GM18867 (cell line): ENCODE results near the gene MRPL44.
"Not testable (repeated sequence)": the region's sequence is repeated elsewhere in the genome, so short reads cannot be mapped to it uniquely, and the experiment has no call there.

Experiments used
- ATAC-seq: cut with Tn5 transposase; IDR thresholded peaks from one replicate; pipeline ENCODE4 v1.9.1; 2021; ENCODE audit warnings: mild to moderate bottlenecking, moderate library complexity; ENCODE audit not compliant: unreplicated experiment

Gene MRPL44

DNA sequence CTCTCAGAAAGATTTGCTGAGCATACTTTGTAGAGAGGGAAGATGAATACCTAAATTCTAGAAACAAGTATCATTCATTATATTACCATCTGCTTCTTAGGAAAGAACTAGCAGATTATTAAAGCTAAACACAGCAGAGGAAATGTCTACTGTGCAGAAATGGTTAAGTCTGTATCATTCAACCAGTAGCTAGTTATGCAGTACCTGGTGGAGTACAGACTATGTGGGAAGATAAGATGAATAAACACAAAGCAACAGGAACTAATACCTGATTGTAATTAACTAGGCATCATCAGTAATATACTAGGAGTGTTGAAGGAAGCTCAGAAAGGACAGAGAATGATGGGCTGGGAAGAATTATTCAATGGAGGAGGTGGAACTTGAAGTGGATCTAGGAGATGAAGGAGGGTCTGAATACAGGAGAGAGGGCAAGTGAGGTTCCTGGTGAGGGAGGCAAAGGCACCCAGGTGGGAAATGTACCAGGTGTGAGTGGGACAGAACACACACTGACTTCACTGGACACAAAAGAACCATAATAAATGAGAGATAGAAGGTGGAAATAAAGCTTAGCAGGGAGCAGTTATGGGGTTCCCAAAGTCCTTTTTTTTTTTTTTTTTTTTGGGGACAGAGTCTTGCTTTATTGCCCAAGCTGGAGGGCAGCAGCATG, 21.7 kb upstream of the MRPL44 start:
- ATAC-seq = no peak

DNA sequence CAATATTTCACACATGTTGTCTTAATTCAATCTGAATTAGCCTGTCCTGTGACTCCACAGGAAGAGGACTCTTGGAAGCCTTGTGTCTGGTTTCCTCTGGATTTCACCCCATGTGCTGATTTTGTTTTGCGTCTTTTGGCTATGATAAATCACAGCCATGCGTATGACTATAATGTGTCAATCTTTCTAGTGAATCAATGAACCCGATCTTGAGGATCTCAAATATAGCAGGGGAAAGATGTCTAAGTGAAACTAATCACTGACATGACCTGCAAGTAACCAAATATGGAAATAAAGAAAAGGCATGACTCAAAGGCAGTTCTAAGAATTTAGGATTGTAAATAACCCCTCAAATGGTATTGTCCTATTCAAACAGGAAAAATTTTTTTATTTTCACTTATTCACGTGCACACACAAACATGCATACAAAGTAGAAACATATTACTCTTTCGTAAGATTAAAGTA, 20.4 kb upstream of the MRPL44 start:
- no peak for ATAC-seq

DNA sequence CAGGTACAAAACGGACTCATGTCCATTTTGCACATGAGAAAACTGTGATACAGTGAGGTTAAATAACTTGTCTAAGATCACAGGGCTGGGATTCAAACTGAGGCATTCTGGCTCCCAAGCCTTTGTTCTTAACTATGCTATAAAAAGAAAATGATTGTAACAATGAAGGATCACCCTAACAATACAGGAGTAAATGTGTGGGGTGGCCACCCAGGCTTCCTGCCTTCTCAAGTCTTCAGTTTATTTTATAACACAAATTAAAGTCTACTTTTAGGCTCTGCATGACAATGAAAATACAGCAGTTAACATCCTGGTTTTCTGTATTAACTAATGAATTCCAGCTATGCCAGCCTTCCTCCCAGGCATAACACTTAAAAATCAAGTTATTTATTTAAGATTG, 19.7 kb upstream of the MRPL44 start:
- no peak for ATAC-seq

DNA sequence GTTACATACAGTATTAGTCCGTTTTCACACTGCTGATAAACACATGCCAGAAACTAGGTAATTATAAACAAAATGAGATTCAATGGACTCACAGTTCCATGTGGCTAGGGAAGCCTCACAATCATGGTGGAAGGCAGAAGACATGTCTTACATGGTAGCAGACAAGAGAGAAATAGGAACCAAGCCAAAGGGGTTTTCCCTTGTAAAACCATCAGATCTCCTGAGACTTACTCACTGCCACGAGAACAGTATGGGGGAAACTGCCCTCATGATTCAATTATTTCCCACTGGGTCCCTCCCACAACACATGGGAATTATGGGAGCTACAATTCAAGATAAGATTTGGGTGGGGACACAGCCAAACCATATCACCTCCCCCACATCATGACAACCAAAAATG, 17.8 kb upstream of the MRPL44 start:
- not testable (repeated sequence) for ATAC-seq

DNA sequence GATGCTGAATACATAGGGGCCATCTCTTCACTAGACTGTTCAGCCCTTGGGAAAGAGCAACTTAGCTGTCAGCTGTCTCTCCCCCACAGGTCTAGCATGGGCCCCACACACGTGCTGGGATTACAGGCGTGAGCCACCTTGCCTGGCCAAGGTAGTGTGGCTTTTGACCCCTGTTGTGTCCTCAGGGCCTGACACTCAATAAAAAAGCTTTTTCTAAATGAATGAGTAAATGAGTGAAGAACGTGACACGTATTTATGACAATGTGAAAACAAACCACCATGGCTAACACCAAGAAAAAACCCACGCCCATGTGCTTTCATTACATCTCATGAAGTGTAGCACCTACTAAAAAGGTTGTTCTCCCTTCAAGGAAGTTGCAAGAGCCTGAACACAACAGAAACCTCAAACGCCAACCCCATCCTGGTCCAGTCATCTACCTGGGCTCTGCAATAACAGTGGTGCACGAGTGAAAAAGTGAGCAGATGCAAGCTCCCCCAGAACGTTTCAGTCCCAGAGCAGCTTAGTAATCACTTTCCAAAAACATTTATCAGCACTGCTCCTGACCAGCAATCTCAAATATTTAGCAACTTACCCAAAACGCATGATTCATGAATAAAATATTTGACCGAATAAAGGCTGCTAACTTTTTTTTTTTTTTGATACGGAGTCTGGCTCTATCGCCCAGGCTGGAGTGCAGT, 15.5 kb upstream of the MRPL44 start:
- peak; percentile 59 for ATAC-seq

DNA sequence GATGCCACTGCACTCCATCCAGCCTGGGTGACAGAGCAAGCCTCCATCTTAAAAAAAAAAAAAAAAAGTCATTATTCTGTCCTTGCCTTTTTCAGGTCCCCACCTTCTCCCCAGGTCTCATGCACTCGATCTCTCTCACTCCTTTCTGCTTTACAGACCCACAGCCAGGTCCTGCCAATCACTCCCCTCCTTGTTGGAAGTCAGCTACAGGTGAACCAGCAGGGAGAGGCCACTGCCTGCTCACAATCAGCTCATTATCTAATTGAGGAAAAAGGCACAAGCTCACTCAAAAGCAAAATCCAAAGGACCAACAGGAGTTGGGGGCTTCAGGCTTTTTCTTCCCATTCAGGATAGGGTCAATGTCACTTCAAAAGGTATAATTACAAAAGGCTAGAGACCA, 14.1 kb upstream of the MRPL44 start:
- no peak for ATAC-seq

DNA sequence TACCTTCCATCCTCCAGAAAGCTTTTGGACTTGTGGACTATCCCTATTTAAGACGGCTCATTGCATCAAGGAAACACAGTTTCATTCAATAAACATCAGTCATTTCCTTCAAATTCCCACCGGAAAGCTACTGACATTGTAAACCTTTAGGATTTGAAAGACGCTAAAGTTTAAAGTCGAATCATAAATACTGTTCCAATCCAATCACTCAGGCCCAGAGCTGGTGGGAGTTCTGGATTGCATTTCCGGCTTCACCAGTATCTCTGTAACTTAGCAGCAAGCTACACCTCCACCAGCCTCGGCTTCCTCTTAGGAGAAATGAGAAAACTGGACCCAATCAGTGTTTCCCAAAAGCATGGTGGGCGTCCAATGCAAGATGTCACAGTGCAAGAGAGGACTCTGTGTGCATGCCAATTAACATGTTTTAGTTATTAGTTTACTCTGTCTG, 13.7 kb upstream of the MRPL44 start:
- ATAC-seq = no peak

DNA sequence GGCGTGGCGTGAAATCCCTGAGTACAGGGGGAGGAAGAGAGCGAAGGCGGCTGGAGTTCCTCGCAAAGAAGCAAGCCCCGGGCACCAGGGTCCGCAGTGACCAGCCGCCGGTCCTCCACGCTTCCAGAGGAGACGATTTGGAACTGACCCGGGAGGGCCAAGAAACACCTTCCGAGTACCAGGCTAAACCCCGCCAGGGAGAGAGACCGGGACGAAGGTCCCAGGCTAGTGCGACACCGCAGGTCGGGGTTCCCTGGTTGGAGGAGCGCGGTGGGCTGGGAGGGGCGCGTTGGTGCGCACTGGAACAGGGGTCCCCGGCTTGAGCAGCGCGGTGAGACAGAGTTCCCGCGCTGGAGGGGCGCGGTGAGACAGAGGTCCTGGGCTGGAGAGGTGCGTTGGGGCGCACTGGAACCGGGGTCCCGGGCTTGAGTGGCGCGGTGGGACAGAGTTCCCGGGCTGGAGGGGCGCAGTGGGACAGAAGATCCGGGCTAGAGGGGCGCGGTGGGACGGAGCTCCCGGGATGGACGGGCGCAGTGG, 13.0 kb upstream of the MRPL44 start:
- ATAC-seq = no peak

DNA sequence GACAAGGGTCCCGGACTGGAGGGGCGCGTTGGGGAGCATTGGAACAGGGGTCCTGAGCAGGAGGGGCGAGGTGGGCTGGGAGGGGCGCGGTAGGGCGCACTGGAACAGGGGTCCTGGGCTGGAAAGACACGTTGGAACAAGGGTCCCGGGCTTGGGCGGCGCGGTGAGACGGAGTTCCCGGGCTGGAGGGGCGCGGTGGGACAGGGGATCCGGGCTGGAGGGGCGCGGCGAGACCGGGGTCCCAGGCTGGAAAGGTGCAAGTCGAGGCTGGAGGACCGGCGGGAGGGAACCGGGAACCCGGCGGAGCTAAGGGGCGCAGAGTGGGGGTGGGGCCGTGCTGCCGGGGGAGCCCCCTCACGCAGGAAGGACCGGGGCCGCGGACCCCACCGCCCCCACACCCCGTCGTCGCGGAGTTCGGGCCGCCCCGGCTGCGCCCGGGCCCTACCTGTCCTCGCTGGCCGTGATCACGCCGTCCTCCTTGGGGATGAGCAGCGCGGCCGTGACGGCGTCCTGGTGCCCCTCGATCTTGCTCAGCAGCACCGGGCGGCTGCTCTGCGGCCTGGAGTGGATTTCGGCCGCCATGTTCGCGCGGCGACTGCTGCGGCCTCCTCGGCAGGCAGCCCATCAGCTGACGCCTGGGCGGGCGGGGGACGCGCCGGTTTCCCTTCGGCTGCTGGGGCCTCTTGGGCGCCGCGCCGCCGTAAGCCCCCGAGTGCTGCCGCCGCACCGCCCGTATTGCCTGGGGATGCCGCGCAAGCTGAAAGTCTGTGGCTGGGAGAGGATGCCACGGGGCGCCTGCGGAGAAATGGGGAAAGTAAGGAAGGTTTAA, 12.3 kb upstream of the MRPL44 start, which contains the start of gene WDFY1:
Gene WDFY1, minus strand, starts transcription at position 633 of the 829 bp plus-strand sequence. Its CDS starts 51 bp downstream, at position 582.
- peak; percentile 78 for ATAC-seq

DNA sequence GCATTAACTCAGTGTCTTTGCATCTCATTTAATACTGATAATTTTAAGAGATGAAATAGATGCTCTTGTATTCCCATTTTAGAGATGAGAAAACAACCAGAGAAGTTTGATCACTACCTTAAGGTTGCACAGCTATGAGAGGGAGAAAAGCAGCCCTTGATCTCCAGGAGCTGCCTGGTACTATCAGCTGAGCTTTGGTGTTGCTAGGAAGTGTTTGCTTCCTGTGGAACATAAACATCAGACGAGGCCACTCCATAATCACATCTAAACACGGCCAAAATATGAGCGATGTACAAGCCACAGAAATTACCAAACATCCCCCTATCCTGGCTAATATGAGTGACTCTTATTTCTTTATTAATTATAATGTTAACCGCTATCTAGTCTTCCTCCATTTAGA, 11.5 kb upstream of the MRPL44 start:
- ATAC-seq = no peak

DNA sequence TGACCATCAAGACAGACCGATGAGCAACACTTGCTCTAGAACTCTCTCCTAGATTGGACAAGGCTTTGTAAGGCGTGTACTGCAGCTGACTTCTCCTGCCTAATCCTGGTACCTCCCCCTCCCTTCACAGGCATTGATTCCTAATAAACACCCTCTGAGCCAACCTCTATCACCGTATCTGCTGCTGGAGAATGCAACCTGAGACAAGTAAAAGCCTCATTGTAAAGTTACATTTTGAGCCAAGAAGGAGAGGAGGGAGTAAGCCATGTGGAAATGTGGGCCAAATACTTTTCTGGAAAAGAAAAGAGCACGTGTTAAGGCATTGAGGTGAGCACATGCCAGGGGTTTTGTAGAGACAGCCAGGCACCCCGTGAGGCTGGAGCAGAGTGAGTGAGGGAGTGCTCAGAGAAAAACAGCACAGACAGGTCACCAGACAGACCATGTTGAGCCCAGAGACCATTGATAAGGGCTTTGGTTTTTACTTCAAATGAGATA, 9.5 kb upstream of the MRPL44 start:
- no peak for ATAC-seq

DNA sequence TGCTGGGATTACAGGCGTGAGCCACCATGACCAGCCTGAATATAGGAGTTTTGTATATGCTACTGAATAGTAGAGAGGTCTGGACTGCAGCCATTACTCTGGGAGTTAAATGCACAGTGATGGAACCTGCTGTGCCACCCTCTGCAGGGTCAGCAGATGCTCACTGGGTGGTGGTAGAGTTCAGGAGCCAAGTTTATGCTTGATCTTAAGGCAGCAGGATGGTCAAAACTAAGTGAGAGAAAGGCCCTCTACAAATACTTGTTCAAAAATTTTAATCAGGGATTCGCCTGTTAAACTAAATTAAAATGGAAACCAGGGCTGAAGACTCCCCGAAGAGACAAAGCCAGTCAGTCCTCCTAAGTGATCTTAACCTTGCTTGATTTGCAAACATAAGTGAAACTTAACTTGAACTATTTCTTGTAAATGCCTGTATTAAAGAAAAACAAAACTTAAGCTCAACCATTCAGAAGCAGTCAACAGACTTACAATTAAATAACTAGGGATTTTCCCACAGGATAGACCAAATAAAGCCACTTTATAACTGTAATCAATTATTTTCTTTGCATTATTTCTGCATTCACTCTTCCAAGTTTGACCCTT, 7.9 kb upstream of the MRPL44 start:
- no peak for ATAC-seq

DNA sequence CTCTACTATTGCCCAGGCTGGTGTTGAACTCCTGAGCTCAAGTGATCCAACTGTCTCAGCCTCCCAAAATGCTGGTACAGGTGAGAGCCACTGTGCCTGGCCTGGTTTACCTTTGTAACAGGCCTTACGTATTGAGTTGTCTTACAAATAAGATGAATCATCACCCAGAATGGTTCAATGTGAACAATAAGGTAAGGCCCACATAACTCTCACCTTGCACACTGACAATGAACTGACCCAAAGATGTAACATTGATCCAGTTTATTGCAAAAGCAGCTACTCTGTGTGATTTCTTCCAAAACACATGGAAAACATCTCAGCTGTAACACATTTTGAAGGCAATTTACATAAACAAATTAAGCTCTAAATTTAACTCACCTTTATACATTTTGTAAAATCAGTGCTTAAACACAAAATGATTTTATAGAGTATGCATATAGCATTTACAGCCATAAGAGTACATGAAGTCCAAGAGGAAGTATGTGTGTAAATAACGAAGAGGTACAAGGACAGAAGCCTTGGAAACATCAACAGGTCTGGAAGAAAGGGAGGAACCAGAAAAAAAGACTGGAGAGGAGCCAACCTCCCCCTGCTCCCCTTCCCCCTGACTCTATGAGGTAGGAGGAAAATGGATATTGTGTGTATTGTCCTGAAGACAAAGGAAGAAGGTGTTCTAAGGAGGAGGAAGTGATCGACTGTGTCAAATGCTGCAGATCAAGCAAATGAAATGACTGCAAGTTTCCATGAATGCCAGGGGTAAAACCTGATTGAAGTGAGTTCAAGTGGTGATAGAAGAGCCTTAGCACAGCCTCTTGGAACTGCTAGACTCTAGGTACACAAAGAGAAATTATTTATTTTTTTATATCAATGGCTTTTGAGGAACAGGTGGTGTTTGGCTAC, 6.6 kb upstream of the MRPL44 start:
- no peak for ATAC-seq

DNA sequence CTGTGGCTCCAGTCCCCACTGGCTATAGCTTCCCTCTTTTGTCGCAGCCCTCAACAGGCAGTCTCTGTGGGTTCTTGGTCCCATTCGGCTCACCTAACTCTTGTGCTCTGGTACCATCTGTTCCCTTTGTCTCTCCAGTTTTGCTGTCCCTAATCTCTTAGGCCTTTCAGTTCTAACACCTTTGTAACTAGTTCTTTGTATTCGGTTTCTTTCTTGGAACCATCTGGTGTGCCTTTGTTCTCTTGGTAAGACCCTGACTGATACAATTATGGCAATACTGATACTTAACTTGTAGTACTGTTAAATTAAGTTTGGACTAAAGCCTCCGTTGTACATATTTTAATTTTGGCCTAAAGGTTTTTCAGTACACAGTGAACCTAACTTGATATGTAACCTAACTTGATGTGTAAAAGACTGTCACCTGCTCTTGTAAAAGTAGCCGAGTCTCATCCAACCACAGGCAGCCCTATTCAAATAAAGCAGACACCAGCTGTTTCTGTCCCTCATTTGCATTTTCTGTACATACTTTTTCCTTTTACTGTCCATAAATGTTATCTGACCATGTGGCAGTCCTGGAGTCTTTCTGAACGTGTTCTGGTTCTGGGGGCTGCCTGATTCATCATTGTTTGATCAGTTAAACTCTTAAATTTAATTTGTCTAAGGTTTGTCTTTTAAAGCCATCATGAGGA, 4.8 kb upstream of the MRPL44 start:
- peak; percentile 59 for ATAC-seq

DNA sequence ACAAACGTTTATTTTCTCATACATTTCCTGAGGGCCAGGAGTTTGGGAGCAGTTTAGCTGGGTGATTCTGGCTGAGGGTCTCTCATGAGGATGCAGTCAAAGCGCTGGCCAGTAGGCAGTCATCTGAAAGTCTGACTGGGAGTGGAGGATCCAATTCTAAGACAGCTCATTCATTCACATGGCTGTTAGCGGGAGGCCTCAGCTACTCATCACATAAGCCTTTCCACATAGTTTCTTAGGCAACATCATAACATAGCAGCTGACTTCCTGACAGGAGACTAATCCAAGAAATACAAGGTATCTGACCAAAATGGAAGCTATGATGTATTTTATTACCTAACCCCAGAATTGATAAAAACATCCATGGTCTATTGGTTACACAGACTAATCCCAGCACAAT, 2.9 kb upstream of the MRPL44 start:
- no peak for ATAC-seq

DNA sequence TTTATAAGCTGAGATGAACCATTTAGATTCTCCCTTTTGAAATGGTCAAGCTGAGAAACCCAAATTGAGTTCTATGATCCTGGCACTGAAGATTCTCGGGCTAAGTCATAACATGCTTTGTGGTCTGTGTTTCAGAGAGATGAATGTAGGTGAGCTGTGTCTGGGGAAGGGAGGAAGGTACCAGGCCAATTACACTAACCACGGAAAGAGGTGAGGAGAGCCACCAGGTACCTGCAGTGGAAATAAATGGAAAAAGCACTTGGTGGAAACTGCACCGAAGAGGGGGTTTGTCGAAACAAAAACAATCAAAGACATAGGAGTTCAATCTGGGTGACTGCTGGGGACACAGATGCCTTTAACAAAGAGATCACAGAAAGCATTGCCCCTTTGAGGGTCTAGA, 963 bp upstream of the MRPL44 start:
- peak; percentile 38 for ATAC-seq

DNA sequence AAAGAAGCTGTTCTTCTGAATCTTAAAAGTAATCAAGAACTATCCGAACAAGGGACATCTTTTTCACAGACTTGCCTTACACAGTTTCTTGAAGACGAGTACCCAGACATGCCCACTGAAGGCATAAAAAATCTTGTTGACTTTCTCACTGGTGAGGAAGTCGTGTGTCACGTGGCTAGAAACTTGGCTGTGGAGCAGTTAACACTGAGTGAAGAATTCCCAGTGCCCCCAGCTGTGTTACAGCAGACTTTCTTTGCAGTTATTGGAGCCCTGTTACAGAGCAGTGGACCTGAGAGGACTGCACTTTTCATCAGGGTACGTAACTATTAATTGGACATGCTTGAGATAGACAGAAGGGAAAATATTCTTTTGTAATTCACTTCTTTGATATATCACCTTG, 2.4 kb downstream of the MRPL44 start:
- ATAC-seq = no peak

DNA sequence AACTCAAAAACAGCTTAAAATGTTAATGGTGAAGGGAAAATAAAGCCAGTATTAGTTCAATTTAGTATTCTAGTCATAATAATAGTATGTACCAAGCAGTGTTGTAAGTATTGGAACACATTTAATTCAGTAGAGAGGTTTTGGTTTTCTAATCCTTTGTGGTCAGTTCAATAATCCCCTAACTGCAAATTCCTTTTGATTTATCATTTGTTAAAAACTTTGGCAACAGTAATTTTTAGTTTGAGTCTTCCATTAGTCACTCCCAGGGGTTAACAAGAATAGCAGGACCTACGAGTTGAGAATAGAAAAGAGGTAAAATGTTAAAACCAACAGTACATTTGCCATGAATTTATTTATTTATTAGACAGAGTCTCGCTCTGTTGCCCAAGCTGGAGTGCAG, 10.7 kb downstream of the MRPL44 start:
- ATAC-seq = no peak

DNA sequence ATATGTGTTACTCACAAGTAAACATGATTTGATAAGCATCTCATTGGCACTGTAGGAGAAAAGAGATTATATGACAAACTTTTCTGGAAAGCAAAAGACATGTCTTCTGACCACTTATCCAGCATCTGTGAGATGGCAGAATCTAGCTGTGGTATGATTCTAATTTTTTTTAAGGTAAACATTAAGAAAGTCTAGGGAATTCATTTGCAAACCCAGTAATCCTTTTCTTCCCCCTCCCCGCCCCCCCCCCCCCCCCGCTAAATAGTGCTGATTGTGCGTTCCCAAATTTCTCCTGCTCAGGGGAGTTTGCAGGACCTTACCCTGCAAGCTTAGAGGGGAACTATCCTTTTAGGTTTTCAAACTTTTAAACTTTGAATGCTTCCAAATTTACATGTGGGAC, 12.1 kb downstream of the MRPL44 start:
- no peak for ATAC-seq
